Stimulated activated CD4-positive, alpha-beta T cell treated with anti-CD3 and anti-CD28 coated beads, Interleukin-4, amount 100 ng/mL, for 1 hour (primary cell): ENCODE measurements around the gene DNAJC8.

Experiments
- DNase-seq: peaks from one replicate; pipeline ENCODE4 v3.0.0-alpha.2; 2020

The DNAJC8 gene

DNA sequence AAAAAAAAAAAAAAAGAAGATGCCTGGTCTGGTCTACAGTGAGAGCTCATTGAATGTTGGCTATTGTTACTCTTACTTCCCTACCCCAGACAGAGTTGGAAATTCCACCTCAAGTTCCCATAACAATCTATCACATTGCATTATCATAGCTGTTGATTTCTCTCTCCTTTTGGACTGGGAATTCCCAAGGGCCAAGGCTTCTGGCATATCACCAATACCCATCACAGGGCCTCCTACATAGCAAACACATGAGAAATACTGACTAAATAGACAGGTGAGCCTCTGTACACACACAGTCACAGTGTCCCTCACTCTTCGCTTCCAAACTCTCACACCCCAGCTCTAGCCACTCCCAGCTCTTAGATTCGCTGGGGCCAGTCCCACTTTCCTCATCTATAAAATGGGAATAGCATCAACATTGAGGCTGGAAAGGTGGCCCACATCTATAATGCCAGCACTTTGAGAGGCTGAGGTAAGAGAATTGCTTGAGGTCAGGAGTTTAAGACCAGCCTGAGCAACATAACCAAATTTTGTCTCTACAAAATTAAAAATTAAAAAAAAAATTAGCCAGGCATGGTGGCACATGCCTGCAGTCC is 62.7 kb downstream of the DNAJC8 start:
- no peak for DNase-seq

DNA sequence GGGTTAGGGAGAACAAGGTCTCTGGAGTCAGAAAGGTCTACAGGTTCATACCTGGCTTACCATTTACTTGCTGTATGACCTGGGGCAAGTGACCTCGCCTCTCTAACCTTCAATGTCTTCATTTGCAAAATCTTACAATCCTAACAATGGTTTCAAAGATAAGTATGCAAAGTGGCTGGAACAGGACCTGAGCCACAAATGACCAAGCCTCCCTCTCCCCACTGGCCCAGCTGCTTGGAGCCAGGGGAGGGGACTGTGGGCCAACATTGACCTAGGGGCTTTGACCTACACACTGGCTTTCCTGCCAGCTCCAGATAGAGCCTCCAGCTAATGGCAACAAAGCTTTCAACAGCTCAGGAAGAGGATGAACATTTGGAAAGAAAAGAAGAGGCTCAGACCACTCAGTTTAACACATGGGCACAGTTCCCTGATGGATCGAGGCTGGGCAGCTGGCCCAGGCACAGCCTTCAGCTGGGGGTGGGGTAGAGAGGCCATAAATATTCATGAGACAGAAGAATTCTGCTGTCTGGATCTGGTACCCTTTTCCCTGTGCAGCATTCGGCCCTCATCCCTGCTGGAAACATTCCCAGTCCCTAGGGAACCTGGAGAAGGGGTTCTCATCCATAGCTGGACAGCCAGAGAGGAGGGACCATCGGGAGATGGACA is 69.2 kb downstream of the DNAJC8 start:
- DNase-seq = no peak

DNA sequence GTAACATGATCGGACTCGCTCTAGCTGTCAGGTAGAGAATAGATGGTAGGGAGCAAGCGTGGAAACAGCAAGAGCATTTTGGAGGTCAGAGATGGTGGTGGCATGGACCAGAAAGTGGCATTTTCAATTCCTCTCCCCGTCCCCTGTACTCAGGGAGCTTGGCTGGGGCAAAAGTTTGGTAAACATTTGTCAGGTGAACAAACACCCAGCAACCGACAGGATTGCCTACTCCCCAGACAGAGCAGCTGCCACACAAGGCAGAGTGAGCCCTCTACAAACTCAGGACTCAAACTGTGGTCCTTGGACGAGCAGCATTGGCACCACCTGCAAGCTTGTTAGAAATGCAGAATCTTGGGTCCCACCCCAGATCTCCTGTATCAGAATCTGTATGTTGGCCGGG is 70.7 kb downstream of the DNAJC8 start:
- no peak for DNase-seq

DNA sequence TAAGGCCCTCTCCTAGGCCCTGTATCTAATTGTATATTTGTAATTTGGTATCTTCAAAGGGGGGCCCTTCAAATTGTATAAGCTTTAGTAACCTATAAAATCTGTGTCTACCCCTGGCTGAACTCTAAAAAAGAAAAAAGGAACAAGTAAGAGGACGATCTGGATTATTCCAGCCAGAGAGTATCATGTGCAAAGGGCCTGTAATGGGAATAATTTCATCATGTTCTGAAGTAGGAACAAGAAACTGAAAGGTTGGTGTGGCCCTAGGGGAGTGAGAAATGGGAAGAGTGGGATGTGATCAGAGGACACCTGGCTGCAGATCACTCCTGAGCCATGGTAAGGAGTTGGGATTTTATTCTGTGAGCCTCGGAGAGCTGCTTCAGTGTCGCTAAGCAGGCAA is 71.1 kb downstream of the DNAJC8 start:
- DNase-seq = no peak

DNA sequence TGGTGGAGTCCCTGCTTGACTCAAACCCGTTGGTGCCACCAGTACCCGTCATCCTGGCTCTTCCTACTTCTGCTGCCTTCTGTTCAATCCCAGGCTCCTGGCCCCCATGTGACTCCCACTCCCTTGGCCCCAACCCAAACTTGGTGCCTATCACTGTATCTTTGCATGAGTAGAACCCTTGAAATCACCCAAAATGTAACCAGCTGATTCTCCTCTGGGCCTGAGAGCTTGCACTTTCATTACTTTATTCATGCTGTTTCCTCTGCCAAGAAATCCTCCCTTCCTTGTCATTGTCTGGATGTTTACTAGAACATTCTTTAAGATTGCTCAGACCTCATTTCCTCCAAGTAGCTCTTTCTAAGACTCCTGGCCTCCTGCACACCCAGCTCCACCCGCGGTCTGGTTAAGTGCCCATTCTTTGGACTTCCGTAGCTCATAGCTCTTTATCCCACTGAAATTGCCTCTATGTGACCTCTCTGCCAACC is 72.0 kb downstream of the DNAJC8 start:
- no peak for DNase-seq

DNA sequence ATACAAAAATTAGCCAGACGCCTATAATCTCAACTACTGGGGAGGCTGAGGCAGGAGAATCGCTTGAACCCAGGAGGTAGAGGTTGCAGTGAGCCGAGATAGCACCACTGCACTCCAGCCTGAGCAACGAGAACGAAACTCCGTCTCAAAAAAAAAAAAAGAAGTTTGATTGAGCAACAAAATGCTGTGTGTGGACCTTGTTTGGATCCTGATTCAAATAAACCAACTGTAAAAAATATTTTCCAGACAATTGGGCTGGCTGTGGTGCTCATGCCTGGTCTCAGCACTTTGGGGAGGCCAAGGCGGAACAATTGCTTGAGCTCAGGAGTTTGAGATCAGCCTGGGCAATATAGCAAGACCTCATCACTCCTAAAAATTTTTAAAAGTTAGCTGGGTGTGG is 73.1 kb downstream of the DNAJC8 start:
- no peak for DNase-seq

DNA sequence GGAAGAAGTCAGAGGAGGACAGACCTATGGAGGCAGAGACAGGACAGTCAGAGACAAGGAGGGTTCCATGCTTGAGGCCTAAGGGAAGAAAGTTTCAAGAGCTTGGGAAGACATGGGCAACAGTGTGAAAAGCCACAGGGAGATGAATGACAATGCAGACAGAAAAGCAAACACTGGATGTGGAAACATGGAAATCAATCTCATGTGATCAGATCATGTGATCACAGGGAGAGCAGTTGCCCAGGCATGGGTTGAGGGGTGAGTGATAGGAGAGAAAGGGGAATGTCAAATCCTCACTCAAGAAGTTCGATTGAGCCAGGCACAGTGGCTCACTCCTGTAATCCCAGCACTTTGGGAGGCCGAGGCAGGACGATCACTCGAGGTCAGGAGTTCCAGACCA is 73.6 kb downstream of the DNAJC8 start:
- no peak for DNase-seq

DNA sequence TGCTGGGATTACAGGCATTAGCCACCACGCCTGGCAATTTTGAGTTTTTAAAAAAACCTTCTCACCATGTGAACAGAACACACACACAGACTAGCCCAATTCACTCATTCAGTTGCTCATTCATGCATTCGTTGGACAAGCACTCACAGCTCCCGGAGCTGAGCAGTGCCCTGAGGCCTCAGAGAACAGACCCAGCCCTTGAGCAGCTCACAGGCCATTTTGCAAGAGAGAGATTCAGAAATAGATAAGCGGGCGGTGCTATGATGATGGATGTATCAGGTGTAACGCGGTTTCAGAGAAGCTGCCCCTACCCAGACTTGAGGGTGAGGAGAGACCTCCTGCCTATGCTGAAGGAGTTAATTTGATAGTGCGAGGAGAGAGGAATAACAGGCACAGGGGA is 74.9 kb downstream of the DNAJC8 start:
- DNase-seq = no peak

DNA sequence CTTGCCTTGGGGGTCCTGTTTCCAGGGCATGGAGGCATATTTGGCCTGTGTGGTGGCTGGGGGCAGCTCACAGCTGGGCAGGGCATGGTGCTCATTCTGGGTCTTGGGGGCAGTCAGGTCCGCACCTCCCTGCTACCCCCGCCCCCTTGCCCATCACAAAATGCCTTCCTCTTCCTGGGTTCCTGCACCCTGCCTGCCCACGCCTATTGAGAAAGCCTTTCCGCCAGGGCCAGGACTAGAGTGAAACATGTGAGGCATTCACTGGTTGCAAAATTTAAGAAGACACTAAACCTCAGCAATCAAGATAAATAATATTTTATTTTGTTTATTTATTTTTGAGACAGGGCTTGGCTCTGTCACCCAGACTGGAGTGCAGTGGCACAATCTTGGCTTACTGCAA is 76.0 kb downstream of the DNAJC8 start:
- no peak for DNase-seq

DNA sequence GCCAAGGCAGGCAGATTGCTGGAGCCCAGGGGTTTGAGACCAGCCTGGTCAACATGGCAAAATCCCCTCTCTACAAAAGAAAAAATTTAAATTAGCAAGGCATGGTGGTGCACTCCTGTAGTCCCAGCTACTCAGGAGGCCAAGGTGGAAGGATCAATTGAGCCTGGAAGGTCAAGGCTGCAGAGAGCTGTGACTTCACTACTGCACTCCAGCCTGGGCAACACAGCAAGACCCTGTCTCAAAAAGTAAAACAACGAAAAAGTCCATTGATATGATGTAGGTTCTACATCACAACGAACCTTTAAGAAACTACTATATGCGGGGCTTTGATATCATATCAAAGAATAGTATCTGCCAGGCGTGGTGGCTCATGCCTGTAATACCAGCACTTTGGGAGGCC is 77.2 kb downstream of the DNAJC8 start:
- DNase-seq = no peak

DNA sequence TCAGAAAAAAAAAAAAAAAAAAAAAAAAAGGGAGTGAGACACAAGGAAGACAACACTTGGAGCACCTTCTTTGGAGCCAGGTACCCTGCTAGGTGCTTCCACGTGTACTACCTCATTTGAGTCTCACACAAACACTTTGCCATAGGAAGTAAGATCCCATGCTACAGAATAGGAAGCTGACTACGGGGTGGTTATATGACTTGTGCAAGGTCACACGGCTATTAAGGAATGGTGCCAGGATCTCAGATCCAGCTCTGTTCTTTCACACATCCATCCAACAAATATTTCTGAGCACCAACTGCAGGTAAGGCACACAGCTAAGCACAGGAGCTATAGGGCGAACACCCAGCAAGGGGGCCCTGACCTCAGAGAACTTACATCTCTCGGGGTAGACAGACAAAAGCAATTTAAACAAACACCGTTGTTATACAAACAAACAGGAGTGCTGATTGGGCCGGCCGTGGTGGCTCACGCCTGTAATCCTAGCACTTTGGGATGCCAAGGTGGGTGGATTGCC is 78.7 kb downstream of the DNAJC8 start:
- DNase-seq = no peak
